GM23338 (cell line): ENCODE results near the gene MAP4K4. TPM values are rescaled to one million over a fixed set of nuclear protein-coding genes. Genes with fewer than 3 reads are reported as not detected.

ENCODE experiments used
- ATAC-seq: fragments of 200-7000 bp; cut with Tn5 transposase; 3 replicates; pipeline ENCODE4 v1.9.1; 2020
- DNase-seq: peaks from one replicate; pipeline ENCODE4 v3.0.0-alpha.2; 2015; ENCODE audit warnings: low spot score
- H2AFZ ChIP-seq: fragments of 200-600 bp; sonication (generic); 2 replicates; pipeline ENCODE4 v1.8.0; 2016; ENCODE audit warnings: antibody characterized with exemption, mild to moderate bottlenecking, moderate library complexity
- H3F3A ChIP-seq: fragments of 200-600 bp; sonication (generic); replicated peaks from 2 replicates; pipeline ENCODE4 v1.8.0; 2017; ENCODE audit warnings: antibody characterized with exemption, mixed run types, low read depth
- H3K27ac ChIP-seq: fragments of 200-600 bp; sonication (generic); 2 replicates; pipeline ENCODE4 v1.6.1; 2016; ENCODE audit warnings: low read depth
- H3K27me3 ChIP-seq: fragments of 200-600 bp; sonication (generic); 2 replicates; pipeline ENCODE4 v1.8.0; 2016; ENCODE audit warnings: mild to moderate bottlenecking, mixed run types, moderate library complexity; ENCODE audit not compliant: insufficient read depth
- H3K36me3 ChIP-seq: fragments of 200-600 bp; sonication (generic); 2 replicates; pipeline ENCODE4 v1.8.0; 2016; ENCODE audit warnings: mild to moderate bottlenecking; ENCODE audit not compliant: insufficient read depth
- H3K4me1 ChIP-seq: fragments of 200-600 bp; sonication (generic); 2 replicates; pipeline ENCODE4 v1.8.0; 2016; ENCODE audit warnings: mild to moderate bottlenecking, moderate library complexity; ENCODE audit not compliant: insufficient read depth
- H3K4me2 ChIP-seq: fragments of 200-600 bp; sonication (generic); 2 replicates; pipeline ENCODE4 v1.7.1; 2017; ENCODE audit warnings: mixed run types
- H3K4me3 ChIP-seq: fragments of 200-600 bp; sonication (generic); 2 replicates; pipeline ENCODE4 v1.6.1; 2016; ENCODE audit warnings: mixed run types
- H3K79me2 ChIP-seq: fragments of 200-600 bp; sonication (generic); replicated peaks from 2 replicates; pipeline ENCODE4 v1.8.0; 2017; ENCODE audit warnings: mild to moderate bottlenecking; ENCODE audit not compliant: insufficient read depth
- H3K9me2 ChIP-seq: fragments of 200-600 bp; sonication (generic); 2 replicates; pipeline ENCODE4 v1.8.0; 2017; ENCODE audit not compliant: insufficient read depth
- H4K20me1 ChIP-seq: fragments of 200-600 bp; sonication (generic); replicated peaks from 2 replicates; pipeline ENCODE4 v1.8.0; 2017; ENCODE audit warnings: mild to moderate bottlenecking; ENCODE audit not compliant: insufficient read depth
- H3K27ac Mint-ChIP-seq: 2 replicates; pipeline ENCODE4 v1.8.0; 2020; ENCODE audit warnings: inconsistent platforms, mild to moderate bottlenecking, moderate library complexity, mixed read lengths
- H3K27me3 Mint-ChIP-seq: 3 replicates; pipeline ENCODE4 v1.8.0; 2022; ENCODE audit warnings: low read depth, mild to moderate bottlenecking, moderate library complexity, mixed read lengths, inconsistent platforms; ENCODE audit not compliant: insufficient read depth, poor library complexity
- H3K36me3 Mint-ChIP-seq: 3 replicates; pipeline ENCODE4 v1.8.0; 2021; ENCODE audit warnings: low read depth, mild to moderate bottlenecking, inconsistent platforms, moderate library complexity, mixed read lengths
- H3K4me1 Mint-ChIP-seq: 3 replicates; pipeline ENCODE4 v1.8.0; 2020; ENCODE audit warnings: mild to moderate bottlenecking, inconsistent platforms, mixed read lengths
- H3K4me3 Mint-ChIP-seq: 3 replicates; pipeline ENCODE4 v1.8.0; 2021; ENCODE audit warnings: moderate library complexity, mild to moderate bottlenecking, inconsistent platforms, mixed read lengths
- H3K9me3 Mint-ChIP-seq: 3 replicates; pipeline ENCODE4 v1.8.0; 2020; ENCODE audit warnings: moderate library complexity, mild to moderate bottlenecking, inconsistent platforms, mixed read lengths
- CREB1 ChIP-seq: fragments of 250-450 bp; sonication (Bioruptor Pico); IDR thresholded peaks from 2 replicates; pipeline ENCODE4 v1.5.0; 2020; ENCODE audit warnings: low read depth, mild to moderate bottlenecking, moderate library complexity
- CTCF ChIP-seq, 2 experiments: fragments of 200-600 bp in 1 of 2; sonication (generic) in 1 of 2; conservative IDR thresholded peaks; 2 replicates each; pipeline versions ENCODE4 v1.5.1 to v1.6.1; 2016 to 2017; ENCODE audit warnings: antibody characterized with exemption in 2 of 2, low read depth in 2 of 2, mild to moderate bottlenecking in 2 of 2, moderate library complexity in 1 of 2
- EZH2 ChIP-seq: fragments of 200-600 bp; sonication (generic); IDR thresholded peaks from one replicate; pipeline ENCODE4 v1.8.0; 2017; ENCODE audit warnings: antibody characterized with exemption, mild to moderate bottlenecking, low read depth; ENCODE audit not compliant: unreplicated experiment
- EZH2phosphoT487 ChIP-seq: fragments of 200-600 bp; sonication (generic); IDR thresholded peaks from one replicate; pipeline ENCODE4 v1.8.1; 2018; ENCODE audit warnings: antibody characterized with exemption; ENCODE audit not compliant: unreplicated experiment
- JUNB ChIP-seq: IDR thresholded peaks from one replicate; pipeline ENCODE4 v1.6.1; 2016; ENCODE audit warnings: antibody characterized with exemption; ENCODE audit not compliant: unreplicated experiment
- POLR2AphosphoS5 ChIP-seq: IDR thresholded peaks from 2 replicates; pipeline ENCODE4 v1.6.1; 2016; ENCODE audit warnings: antibody characterized with exemption, low read depth
- STAT1 ChIP-seq: IDR thresholded peaks from one replicate; pipeline ENCODE4 v1.6.1; 2016; ENCODE audit warnings: antibody characterized with exemption; ENCODE audit not compliant: unreplicated experiment
- ZNF114 ChIP-seq: fragments of 250-450 bp; sonication (Bioruptor Pico); IDR thresholded peaks from 2 replicates; pipeline ENCODE4 v1.5.0; 2020; ENCODE audit warnings: mild to moderate bottlenecking, moderate library complexity
- ZNF331 ChIP-seq: fragments of 250-450 bp; sonication (Bioruptor Pico); IDR thresholded peaks from 2 replicates; pipeline ENCODE4 v1.5.0; 2020; ENCODE audit warnings: low read depth, mild to moderate bottlenecking, moderate library complexity
- polyA plus RNA-seq: library from polyadenylated mRNA; unstranded; fragments of >200 nt; fragmentation: Nextera tagmentation; extraction: Ambion mirVana; gene quantifications from 2 replicates; pipeline ENCODE4 v1.2.1, GENCODE V29; 2016
- total RNA-seq: library from RNA; depleted of rRNA; stranded (reverse); fragments of >200 nt; shearing (Covaris generic); gene quantifications from 2 replicates; pipeline ENCODE4 v1.2.3, GENCODE V29; 2014
- TF ChIP-seq, protein P1 (sequence below): IDR thresholded peaks from 2 replicates; pipeline ENCODE4 v1.6.1; 2016; ENCODE audit warnings: antibody characterized with exemption
- TF ChIP-seq, protein P2 (sequence below): fragments of 250-450 bp; sonication (Bioruptor Pico); IDR thresholded peaks from 2 replicates; pipeline ENCODE4 v1.5.0; 2020; ENCODE audit warnings: mild to moderate bottlenecking, moderate library complexity

The MAP4K4 gene
- total and polyA plus RNA-seq, 2 experiments from 2014 or later: 34.6 to 99.2 TPM

DNA sequence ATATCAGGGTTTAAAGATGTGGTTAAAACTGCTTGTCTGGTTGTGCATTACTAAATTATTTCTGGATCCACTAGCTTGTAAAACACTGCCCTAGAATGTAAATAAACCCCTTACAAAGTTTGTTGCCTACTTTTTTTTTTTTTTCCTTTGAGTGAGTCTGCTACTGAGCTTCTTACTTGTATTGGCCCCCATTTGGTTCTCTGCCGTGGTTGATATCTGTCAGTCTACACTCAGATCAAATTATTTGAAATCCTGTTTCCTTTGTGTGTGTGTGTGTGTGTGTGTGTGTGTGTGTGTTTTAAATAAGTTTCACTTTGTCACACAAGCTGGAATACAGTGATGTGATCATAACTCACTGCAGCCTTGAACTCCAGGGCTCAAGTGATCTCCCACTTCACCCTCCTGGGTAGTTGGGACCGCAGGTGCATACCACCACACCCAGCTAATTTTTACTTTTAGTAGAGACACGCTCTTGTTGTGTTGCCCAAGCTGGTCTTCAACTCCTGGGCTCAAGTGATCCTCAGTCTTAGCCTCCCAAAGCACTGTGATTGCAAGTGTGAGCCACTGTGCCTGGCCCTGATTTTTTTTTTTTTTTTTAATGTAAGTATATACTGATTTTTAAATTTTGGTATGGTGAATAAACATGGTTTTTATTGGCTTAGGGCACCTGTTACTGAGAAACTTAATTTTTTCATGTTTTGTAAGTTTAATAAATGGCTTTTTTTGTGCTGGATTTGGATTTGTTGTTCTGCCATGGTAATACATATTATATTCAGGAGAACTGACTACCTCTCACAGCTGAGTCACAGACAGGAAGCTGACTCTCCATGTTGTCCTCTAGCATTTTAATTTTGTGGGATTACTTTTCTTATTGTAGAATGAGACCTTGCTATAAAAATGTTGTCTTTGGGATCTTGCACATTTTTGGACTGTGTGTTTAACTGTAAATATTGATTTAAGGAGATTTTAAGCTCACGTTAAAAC is 48.5 kb downstream of the MAP4K4 start (continued):
- TF ChIP-seq, protein P1, sequence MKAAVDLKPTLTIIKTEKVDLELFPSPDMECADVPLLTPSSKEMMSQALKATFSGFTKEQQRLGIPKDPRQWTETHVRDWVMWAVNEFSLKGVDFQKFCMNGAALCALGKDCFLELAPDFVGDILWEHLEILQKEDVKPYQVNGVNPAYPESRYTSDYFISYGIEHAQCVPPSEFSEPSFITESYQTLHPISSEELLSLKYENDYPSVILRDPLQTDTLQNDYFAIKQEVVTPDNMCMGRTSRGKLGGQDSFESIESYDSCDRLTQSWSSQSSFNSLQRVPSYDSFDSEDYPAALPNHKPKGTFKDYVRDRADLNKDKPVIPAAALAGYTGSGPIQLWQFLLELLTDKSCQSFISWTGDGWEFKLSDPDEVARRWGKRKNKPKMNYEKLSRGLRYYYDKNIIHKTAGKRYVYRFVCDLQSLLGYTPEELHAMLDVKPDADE: no peak
- TF ChIP-seq ZNF114 (CRISPR knock-in tag) (no peak), STAT1 (no peak)

DNA sequence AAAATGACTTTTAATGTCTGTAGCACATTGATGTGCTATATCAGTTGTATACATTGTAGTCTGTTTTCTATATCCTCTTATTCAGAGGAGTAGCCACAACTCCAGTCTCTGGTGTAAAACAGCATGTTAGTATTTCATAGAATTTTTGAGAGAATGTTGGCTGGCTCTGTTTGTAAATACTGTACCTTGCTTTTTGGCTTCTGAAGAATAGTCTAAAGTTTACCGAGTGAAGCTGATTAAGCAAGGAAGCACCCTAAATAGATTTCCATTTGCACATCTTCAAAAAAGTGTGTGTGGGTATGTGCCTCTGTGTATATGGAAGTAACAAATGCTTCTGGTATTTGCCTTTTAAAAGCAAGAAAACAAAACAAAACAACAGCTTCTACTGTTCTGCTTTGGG is 50.5 kb downstream of the MAP4K4 start:
- no peak for ATAC-seq
- no peaks in the 10 kb centered on the region for H3K9me3 Mint-ChIP-seq
- H3K4me3 ChIP-seq: no peak overlapping the region
- H3K4me2 ChIP-seq: no peak overlapping the region
- DNase-seq: no peak
- H3K4me3 Mint-ChIP-seq: no peak overlapping the region
- peaks cover 90% of the 10 kb centered on the region for H3K79me2 ChIP-seq
- H3K27ac ChIP-seq: peak overlapping the region; percentile 32; the same call in 1 of the 2 replicates
- no peak overlapping the region for H3K27ac Mint-ChIP-seq
- peaks cover 67% of the 10 kb centered on the region for H3K4me1 ChIP-seq
- H3K9me2 ChIP-seq: no peaks in the 10 kb centered on the region
- H3K27me3 Mint-ChIP-seq: peaks cover 5% of the 10 kb centered on the region
- peaks cover 32% of the 10 kb centered on the region for H4K20me1 ChIP-seq
- H2AFZ ChIP-seq: no peak overlapping the region
- peaks cover 65% of the 10 kb centered on the region for H3K4me1 Mint-ChIP-seq
- H3K36me3 ChIP-seq: no peaks in the 10 kb centered on the region
- H3K27me3 ChIP-seq: no peaks in the 10 kb centered on the region
- peaks cover 4% of the 10 kb centered on the region for H3K36me3 Mint-ChIP-seq
- no peaks in the 10 kb centered on the region for H3F3A ChIP-seq
- TF ChIP-seq CTCF (conservative IDR thresholded peaks at IDR 0.05; ENCODE audit: low read depth in 2 of 2) (no peak), EZH2 (no peak), POLR2AphosphoS5 (no peak), CREB1 (CRISPR knock-in tag) (no peak), EZH2phosphoT487 (no peak), JUNB (no peak), ZNF331 (CRISPR knock-in tag) (no peak), ZNF114 (CRISPR knock-in tag) (no peak), STAT1 (no peak)
- TF ChIP-seq, protein P1: no peak
- TF ChIP-seq, protein P2, sequence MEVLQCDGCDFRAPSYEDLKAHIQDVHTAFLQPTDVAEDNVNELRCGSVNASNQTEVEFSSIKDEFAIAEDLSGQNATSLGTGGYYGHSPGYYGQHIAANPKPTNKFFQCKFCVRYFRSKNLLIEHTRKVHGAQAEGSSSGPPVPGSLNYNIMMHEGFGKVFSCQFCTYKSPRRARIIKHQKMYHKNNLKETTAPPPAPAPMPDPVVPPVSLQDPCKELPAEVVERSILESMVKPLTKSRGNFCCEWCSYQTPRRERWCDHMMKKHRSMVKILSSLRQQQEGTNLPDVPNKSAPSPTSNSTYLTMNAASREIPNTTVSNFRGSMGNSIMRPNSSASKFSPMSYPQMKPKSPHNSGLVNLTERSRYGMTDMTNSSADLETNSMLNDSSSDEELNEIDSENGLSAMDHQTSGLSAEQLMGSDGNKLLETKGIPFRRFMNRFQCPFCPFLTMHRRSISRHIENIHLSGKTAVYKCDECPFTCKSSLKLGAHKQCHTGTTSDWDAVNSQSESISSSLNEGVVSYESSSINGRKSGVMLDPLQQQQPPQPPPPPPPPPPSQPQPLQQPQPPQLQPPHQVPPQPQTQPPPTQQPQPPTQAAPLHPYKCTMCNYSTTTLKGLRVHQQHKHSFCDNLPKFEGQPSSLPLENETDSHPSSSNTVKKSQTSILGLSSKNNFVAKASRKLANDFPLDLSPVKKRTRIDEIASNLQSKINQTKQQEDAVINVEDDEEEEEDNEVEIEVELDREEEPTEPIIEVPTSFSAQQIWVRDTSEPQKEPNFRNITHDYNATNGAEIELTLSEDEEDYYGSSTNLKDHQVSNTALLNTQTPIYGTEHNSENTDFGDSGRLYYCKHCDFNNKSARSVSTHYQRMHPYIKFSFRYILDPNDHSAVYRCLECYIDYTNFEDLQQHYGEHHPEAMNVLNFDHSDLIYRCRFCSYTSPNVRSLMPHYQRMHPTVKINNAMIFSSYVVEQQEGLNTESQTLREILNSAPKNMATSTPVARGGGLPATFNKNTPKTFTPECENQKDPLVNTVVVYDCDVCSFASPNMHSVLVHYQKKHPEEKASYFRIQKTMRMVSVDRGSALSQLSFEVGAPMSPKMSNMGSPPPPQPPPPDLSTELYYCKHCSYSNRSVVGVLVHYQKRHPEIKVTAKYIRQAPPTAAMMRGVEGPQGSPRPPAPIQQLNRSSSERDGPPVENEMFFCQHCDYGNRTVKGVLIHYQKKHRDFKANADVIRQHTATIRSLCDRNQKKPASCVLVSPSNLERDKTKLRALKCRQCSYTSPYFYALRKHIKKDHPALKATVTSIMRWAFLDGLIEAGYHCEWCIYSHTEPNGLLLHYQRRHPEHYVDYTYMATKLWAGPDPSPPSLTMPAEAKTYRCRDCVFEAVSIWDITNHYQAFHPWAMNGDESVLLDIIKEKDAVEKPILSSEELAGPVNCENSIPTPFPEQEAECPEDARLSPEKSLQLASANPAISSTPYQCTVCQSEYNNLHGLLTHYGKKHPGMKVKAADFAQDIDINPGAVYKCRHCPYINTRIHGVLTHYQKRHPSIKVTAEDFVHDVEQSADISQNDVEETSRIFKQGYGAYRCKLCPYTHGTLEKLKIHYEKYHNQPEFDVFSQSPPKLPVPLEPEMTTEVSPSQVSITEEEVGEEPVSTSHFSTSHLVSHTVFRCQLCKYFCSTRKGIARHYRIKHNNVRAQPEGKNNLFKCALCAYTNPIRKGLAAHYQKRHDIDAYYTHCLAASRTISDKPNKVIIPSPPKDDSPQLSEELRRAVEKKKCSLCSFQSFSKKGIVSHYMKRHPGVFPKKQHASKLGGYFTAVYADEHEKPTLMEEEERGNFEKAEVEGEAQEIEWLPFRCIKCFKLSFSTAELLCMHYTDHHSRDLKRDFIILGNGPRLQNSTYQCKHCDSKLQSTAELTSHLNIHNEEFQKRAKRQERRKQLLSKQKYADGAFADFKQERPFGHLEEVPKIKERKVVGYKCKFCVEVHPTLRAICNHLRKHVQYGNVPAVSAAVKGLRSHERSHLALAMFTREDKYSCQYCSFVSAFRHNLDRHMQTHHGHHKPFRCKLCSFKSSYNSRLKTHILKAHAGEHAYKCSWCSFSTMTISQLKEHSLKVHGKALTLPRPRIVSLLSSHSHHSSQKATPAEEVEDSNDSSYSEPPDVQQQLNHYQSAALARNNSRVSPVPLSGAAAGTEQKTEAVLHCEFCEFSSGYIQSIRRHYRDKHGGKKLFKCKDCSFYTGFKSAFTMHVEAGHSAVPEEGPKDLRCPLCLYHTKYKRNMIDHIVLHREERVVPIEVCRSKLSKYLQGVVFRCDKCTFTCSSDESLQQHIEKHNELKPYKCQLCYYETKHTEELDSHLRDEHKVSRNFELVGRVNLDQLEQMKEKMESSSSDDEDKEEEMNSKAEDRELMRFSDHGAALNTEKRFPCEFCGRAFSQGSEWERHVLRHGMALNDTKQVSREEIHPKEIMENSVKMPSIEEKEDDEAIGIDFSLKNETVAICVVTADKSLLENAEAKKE: no peak
